Activated T-helper 17 cell treated with anti-CD3 and anti-CD28 coated beads, Interleukin-2, amount 50 U/mL, for 72 hours (primary cell): ENCODE data around the gene MAP7D1. TPM values are rescaled to one million over a fixed set of nuclear protein-coding genes. Genes with fewer than 3 reads are reported as not detected.
"Not testable (repeated sequence)": the region's sequence is repeated elsewhere in the genome, so short reads cannot be mapped to it uniquely, and the experiment has no call there.

Source experiments
- ATAC-seq: fragments of 150-1000 bp; cut with Tn5 transposase; replicated peaks from 2 replicates; pipeline ENCODE4 v1.10.0; 2021; ENCODE audit warnings: mild to moderate bottlenecking, moderate library complexity
- H3K27ac Mint-ChIP-seq: one replicate; pipeline ENCODE4 v1.8.0; 2022; ENCODE audit warnings: mixed read lengths
- H3K27me3 Mint-ChIP-seq: one replicate; pipeline ENCODE4 v1.8.0; 2022; ENCODE audit warnings: mixed read lengths
- H3K36me3 Mint-ChIP-seq: one replicate; pipeline ENCODE4 v1.8.0; 2022; ENCODE audit warnings: low read depth, mild to moderate bottlenecking, mixed read lengths
- H3K4me1 Mint-ChIP-seq: one replicate; pipeline ENCODE4 v1.8.0; 2022; ENCODE audit warnings: mixed read lengths
- H3K4me3 Mint-ChIP-seq: one replicate; pipeline ENCODE4 v1.8.0; 2022; ENCODE audit warnings: mild to moderate bottlenecking, mixed read lengths
- H3K9me3 Mint-ChIP-seq: one replicate; pipeline ENCODE4 v1.8.0; 2022; ENCODE audit warnings: mixed read lengths
- total RNA-seq, 2 donors: library from RNA; stranded (reverse); gene quantifications; one replicate each; pipeline ENCODE4 v1.2.3, GENCODE V29; 2022

The MAP7D1 gene
- total RNA-seq, 2 donors from 2014 or later = 97.9 to 164 TPM

GRCh38 chr1:36225283-36225899 is 69.4 kb downstream of the MAP7D1 start:
- no peaks in the 10 kb centered on the region for H3K27me3 Mint-ChIP-seq
- peaks cover 62% of the 10 kb centered on the region for H3K36me3 Mint-ChIP-seq
- no peak for ATAC-seq
- H3K4me3 Mint-ChIP-seq = peak overlapping the region; percentile 98
- peaks cover 17% of the 10 kb centered on the region for H3K4me1 Mint-ChIP-seq
- H3K27ac Mint-ChIP-seq = peak overlapping the region; percentile 98
- H3K9me3 Mint-ChIP-seq = no peaks in the 10 kb centered on the region

- Mint-ChIP-seq H3K4me1 (peaks cover 25% of the 10 kb centered on the region), H3K36me3 (peaks cover 95% of the 10 kb centered on the region)
- not testable (repeated sequence) for H3K27ac Mint-ChIP-seq, H3K27me3 Mint-ChIP-seq, ATAC-seq, H3K4me3 Mint-ChIP-seq, H3K9me3 Mint-ChIP-seq
Observed at GRCh38 chr1:36230279-36230678, 74.3 kb downstream of the MAP7D1 start.

Other genes starting within 250 kb of the MAP7D1 start
- gene AGO3, start 225.1 kb upstream of the MAP7D1 start, total RNA-seq = 10 to 100 TPM; 32.1 to 36.8 TPM
- under 1 TPM; 0.26 to 0.64 TPM for gene TEKT2, start 72.1 kb upstream of the MAP7D1 start, total RNA-seq
- gene ADPRS, start 67.3 kb upstream of the MAP7D1 start, total RNA-seq = 10 to 100 TPM; 50.0 to 50.8 TPM
- under 1 TPM in 1 of 2 donors, not detected in 1; 0.08 TPM for gene COL8A2, start 30.9 kb upstream of the MAP7D1 start, total RNA-seq
- gene TRAPPC3, start 6.7 kb upstream of the MAP7D1 start, total RNA-seq = 10 to 100 TPM; 47.8 to 72.6 TPM
- 100 to 1,000 TPM; 115 to 152 TPM for gene THRAP3, start 68.3 kb downstream of the MAP7D1 start, total RNA-seq
- gene SH3D21, start 150.2 kb downstream of the MAP7D1 start, total RNA-seq = 100 to 1,000 TPM in 1 of 2 donors, 10 to 100 TPM in 1; 24.4 to 245 TPM
- 1 to 10 TPM; 2.5 to 5.6 TPM for gene EVA1B, start 167.5 kb downstream of the MAP7D1 start, total RNA-seq
- gene STK40, start 229.8 kb downstream of the MAP7D1 start, total RNA-seq = 10 to 100 TPM; 44.1 to 56.8 TPM
- 10 to 100 TPM; 24.6 to 59.6 TPM for gene LSM10, start 241.7 kb downstream of the MAP7D1 start, total RNA-seq